Esophagus mucosa (tissue), 1 donor: ENCODE results near the gene CPZ. TPM values are rescaled to one million over a fixed set of nuclear protein-coding genes. Genes with fewer than 3 reads are reported as not detected.

ENCODE experiments used
- ATAC-seq: fragments of 200-7000 bp; cut with Tn5 transposase; one replicate; pipeline ENCODE4 v1.9.1; 2020
- total RNA-seq: library from RNA; stranded (reverse); gene quantifications from one replicate; pipeline ENCODE4 v1.2.4, GENCODE V29; 2023
- donor health status: DM: yes; HTN: yes; CAD: no.

Gene CPZ
- 0.80 TPM for total RNA-seq

DNA sequence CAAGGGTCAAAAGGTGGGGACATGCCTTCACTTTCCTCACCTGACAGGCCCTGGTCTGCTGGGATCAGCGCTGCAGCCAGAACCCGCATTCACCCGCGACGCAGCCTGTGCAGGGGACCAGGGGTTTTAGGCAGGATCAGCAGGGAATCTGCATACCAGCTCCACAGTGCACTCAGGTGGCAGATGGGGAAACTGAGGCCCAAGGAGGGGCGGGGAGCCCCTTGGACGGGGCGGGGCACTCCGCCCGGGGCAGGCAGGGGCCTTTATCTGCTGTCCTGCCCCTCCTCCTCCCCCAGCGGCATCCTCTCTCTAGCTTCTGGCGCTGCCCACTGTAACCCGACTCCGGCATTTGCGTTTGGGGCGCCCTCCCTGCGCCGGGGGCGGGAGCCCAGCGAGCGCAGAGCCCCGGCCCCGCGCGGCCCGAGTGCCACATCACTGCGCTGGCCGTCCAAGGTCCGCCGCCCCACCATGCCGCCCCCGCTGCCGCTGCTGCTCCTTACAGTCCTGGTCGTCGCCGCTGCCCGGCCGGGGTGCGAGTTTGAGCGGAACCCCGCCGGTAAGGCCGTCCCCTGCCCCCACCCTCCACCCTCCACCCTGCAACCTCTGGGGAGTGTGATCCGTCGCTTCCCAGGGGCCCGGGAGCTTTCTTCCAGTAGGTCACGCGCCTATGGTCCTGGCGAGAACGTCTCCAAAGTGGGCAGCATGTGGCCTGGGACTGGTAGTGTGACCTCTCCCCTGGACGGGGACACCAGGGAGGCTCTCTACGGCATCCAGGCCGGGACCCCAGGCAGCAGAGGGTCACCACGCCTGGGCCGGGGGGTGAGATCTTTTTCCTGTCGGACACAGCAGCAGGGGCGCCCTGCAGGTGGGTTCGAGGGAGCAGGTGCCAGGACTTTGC lies at the start of gene CPZ:
TSS of gene CPZ (plus strand) at position 400 of the 898 bp plus-strand sequence. CDS start at position 469, 69 bp downstream.
- ATAC-seq: no peak

DNA sequence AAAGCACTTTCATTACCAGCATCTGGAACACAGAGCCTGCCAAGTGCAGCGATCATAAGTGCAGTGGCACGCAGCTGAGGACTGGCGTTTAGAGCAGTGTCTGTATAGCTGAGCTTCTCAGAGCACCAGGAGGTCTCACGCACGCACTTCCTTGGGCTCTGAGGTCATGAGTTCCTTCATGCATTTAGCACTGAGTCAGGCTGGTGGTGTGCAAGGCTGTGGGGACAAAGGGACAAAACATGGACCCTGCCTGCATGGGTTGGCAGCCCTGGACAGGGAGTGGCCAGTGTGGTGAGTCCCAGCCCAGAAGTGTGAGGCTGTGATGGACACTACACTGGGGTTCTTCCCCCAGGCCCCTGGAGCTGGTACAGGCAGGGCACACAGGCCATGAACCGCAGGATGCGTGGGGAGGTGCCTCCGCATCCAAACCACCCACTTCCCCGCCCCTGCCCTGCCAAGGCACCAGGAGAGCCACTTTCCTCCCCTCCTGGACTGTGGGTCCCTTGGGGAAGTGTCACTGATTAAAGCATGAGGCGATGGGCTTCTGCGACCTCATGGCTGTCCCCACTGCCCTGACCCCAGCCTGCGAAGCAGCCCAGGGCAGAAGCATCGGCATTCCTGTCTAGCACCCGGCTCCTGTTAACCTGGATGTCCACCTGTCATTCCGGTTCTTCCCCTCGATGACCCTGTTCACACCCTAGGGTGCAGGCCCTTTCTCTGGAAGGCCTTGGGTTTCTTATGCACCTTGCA lies 49.6 kb upstream of the CPZ start:
- ATAC-seq: no peak

GRCh38 chr4:8543623-8544022 lies 48.9 kb upstream of the CPZ start:
- no peak for ATAC-seq

- ATAC-seq: no peak
Measured at GRCh38 chr4:8544282-8544681, 48.3 kb upstream of the CPZ start.

- no peak for ATAC-seq
Measured at GRCh38 chr4:8544741-8545438, 47.7 kb upstream of the CPZ start.

GRCh38 chr4:8545439-8545765 lies 47.2 kb upstream of the CPZ start:
- no peak for ATAC-seq

DNA sequence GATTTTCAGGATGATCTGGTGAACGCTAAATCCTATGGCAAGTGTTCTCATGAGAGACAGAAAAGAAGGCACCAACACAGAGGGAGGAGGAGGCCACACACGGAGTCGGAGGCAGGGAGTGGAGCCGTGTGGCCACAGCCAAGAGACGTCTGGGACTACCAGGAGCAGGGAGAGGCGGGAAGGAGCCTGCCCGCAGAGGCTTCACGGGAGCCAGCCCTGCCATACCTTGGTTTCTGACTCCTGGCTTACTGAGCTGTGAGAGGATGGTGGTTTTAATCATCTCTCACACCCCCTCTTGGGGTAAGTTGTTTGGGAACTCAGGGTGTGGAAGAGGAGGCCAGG lies 45.8 kb upstream of the CPZ start:
- no peak for ATAC-seq

GRCh38 chr4:8547108-8547911 lies 45.3 kb upstream of the CPZ start:
- ATAC-seq: peak; percentile 61

- peak; percentile 54 for ATAC-seq
Measured at GRCh38 chr4:8547912-8548730, 44.4 kb upstream of the CPZ start.

DNA sequence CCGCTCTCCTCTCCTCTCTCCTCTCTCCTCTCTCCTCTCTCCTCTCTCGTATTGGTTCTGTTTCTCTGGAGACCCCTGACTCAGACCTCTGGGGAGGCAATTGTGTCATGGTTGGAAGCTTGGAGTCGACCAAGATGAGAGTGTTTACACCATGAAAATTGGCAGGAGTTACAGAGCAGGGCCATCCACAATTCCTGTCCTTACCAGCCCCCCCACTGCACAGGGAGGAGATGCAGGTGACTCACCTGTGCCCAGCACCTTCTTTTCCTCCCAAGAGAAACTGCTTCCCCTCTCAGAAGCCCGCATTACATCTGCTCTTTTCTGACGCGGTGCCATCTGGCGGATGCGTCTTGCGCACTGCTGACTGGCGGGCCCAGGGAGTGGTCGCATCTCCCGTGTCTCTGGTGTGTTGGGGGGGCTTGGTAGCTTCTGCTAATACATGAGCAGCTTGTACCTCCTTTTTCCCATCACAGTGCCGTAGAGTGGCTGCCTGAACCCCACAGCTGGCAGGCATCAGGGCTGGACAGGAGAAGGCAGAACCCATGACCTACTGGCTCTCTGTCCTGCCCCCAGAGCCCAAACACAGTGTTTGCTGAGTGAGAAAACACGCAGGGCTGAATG lies 43.7 kb upstream of the CPZ start:
- ATAC-seq: peak; percentile 7

- no peak for ATAC-seq
Measured at GRCh38 chr4:8549352-8549931, 43.1 kb upstream of the CPZ start.

GRCh38 chr4:8550691-8551090 lies 41.9 kb upstream of the CPZ start:
- no peak for ATAC-seq

- no peak for ATAC-seq
Measured at GRCh38 chr4:8552024-8552423, 40.5 kb upstream of the CPZ start.

DNA sequence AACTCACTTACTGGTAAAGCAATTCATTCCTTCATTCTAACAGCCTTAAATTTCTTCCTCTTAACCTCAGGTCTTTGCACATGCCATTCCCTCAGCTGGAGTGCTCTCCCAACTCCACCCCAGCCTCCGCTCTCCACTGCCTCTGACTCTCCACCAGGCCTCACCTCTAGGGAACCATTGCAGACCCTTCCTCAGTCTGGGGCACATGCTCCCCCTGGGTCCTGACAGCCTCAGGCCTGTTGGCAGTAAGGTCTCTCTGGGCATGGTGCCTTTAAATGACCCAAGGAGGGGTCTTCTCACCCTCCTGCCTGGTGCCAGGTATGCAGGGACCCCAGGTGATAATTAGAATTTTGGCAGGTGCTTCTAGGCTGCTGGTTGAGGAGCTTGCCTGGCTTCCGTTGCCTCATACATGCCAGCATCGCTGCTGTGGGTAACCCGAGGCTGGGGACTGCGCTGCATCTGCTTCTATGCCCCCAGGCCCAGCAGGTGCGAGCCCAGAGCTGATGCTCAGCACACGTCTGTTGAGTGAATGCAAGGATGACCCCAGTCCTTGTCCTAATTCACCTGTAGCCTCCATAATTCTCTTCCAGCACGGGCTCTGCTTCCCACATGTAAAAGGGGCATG lies 39.9 kb upstream of the CPZ start:
- no peak for ATAC-seq

DNA sequence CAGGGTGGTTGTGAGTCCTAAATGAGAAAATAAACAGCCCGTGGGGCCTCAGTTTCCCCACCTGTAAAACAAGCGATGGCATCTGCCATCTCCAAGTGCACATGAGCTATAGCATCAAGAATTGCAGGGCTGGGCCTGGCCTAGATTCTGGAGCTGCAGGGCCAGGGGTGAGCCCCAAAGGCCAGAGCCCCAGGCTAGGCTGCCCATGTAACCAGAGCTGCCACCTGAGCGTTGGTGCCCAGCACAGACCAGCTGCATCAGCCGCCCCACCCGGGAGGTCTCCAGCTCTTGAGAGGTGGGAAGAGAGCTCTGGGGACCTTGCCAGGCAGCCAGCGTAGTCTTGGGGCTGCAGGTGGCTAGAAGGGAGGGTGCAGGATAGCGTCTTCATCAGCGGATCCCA lies 39.3 kb upstream of the CPZ start:
- no peak for ATAC-seq

DNA sequence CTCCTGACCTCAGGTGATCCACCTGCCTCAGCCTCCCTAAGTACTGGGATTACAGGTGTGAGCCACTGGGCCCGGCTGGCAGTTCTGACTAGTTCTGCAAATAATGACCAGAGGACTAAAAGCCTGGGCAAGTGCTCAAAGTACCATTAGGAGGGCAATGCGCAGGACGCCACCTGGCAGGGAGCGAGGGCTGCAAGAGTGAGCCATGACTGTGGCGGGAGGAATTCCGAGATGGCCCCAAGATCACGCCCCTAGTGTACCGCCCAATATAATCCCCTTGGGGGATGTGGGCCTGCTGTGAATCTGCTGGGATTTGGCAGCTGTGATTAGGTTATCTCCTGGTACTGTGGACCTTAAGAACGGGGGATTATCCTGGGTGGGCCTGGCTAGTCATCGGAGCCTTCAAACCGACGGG lies 38.6 kb upstream of the CPZ start:
- no peak for ATAC-seq

DNA sequence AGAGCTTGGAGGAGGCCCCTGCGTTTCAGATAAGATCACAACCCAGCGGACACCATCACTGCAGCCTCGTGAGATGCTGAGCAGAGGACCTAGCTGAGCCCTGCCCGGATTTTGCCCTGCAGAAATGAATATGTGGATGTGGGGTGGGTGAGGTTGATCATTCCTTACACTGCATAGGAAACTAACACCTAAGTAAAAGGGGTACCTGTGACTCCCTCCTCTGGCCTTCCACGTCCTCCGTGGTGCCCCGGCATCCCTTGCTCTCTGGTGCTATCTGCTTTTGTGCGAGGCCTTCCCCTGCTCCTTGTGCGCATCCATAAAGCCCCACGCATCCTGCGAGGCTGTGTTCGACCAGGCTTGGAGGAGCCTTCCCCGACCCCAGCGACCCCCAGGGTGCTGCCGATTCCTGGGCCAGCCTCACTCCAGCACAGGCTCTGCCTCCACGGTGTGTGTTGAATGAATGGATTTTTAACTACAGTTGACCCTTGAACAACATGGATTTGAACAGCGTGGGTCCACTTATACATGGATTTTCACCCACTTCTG lies 37.9 kb upstream of the CPZ start:
- no peak for ATAC-seq

DNA sequence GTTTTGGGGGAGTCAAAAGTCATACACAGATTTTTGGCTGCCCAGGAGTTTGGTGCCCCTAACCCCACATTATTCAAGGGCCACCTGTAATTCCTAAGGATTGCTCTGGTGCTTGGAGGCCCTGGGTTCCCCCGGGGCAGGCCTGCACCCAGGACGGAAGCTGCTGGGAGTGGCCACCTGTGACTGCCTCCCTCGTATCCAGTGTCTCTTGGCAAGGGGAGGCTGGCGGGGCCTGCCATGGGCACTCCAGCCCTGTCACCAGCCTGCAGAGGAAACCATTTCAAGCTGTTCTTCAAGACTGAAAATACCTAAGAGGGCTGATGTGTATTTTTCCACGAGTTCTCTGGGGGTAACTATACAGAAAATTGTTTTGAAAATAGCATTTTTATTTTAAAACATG lies 36.8 kb upstream of the CPZ start:
- ATAC-seq: no peak

DNA sequence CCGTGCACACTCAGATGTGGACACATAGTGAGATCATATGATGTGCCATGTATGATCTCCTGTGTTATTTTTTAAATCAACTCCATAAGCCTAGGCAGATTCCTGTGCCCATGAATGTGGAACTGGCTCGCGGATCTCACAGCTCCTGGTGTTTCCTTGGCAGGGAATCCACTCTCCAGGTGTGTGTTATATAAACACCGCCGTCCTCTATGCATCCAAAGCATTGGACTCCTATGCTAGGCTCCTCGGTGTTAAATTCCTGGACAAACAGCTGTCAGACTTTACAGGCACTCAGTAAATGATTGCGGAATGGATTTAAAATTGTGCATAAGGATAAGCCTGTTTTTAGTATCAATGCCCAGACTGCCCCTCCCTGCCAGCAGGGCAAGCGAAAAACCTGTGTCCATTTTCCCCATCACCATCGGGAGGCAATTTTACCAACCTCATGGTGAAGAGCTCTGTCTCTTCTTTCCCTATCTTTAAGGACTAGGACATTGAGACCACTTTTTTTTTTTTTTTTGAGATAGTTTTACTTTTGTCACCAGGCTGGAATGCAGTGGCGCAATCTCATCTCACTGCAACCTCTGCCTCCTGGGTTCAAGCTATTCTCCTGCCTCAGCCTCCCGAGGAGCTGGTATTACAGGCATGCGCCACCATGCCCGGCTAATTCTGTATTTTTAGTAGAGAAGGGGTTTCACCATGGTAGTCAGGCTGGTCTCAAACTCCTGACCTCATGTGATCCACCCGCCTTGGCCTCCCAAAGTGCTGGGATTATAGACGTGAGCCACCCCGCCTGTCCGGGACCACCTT lies 36.0 kb upstream of the CPZ start:
- ATAC-seq: no peak
